OCI-LY1 (cell line): ENCODE data around the gene GABBR2.
"Not testable (repeated sequence)": the region's sequence is repeated elsewhere in the genome, so short reads cannot be mapped to it uniquely, and the experiment has no call there.

Experiments used
- H2AFZ ChIP-seq: fragments of 200-600 bp; sonication (generic), shearing (Covaris generic); 2 replicates; pipeline ENCODE4 v1.6.0; 2014; ENCODE audit warnings: antibody characterized with exemption, mild to moderate bottlenecking, low read length
- H3F3A ChIP-seq: fragments of 200-600 bp; sonication (generic), shearing (Covaris generic); 2 replicates; pipeline ENCODE4 v1.6.0; 2014; ENCODE audit warnings: mild to moderate bottlenecking, antibody characterized with exemption, low read length, moderate library complexity; ENCODE audit not compliant: insufficient read depth
- H3K27ac ChIP-seq: fragments of 200-600 bp; sonication (generic); 2 replicates; pipeline ENCODE4 v1.5.1; 2014; ENCODE audit warnings: low read length, mixed run types, mild to moderate bottlenecking, low read depth; ENCODE audit not compliant: poor library complexity, severe bottlenecking
- H3K27me3 ChIP-seq: fragments of 200-600 bp; sonication (generic); 2 replicates; pipeline ENCODE4 v1.6.0; 2014; ENCODE audit warnings: antibody characterized with exemption, mild to moderate bottlenecking, low read length, moderate library complexity; ENCODE audit not compliant: insufficient read depth
- H3K36me3 ChIP-seq: fragments of 200-600 bp; sonication (generic); 2 replicates; pipeline ENCODE4 v1.6.1; 2014; ENCODE audit warnings: mild to moderate bottlenecking, antibody characterized with exemption, low read length, moderate library complexity, mixed read lengths; ENCODE audit not compliant: insufficient read depth
- H3K4me1 ChIP-seq: fragments of 200-600 bp; sonication (generic); 2 replicates; pipeline ENCODE4 v1.5.1; 2014; ENCODE audit warnings: mild to moderate bottlenecking, low read length, moderate library complexity; ENCODE audit not compliant: insufficient read depth, severe bottlenecking
- H3K4me2 ChIP-seq: fragments of 200-600 bp; sonication (generic), shearing (Covaris generic); 2 replicates; pipeline ENCODE4 v1.6.1; 2014; ENCODE audit warnings: low read length
- H3K4me3 ChIP-seq: fragments of 200-600 bp; sonication (generic); 2 replicates; pipeline ENCODE4 v1.5.1; 2014; ENCODE audit warnings: low read length, low read depth, mild to moderate bottlenecking, mixed read lengths; ENCODE audit not compliant: poor library complexity, severe bottlenecking
- H3K79me2 ChIP-seq: fragments of 200-600 bp; shearing (Covaris generic); 2 replicates; pipeline ENCODE4 v1.6.1; 2016; ENCODE audit warnings: mixed run types, low read length, mixed read lengths; ENCODE audit not compliant: insufficient read depth
- H3K9ac ChIP-seq: fragments of 200-600 bp; sonication (generic), shearing (Covaris generic); 2 replicates; pipeline ENCODE4 v1.6.1; 2014; ENCODE audit warnings: mild to moderate bottlenecking, low read length, mixed read lengths
- H3K9me2 ChIP-seq: fragments of 200-600 bp; sonication (generic), shearing (Covaris generic); 2 replicates; pipeline ENCODE4 v1.6.1; 2014; ENCODE audit warnings: low read depth, mild to moderate bottlenecking, low read length, mixed read lengths
- H3K9me3 ChIP-seq: fragments of 200-600 bp; shearing (Covaris generic); 2 replicates; pipeline ENCODE4 v1.6.1; 2014; ENCODE audit warnings: low read length, mixed read lengths
- H4K20me1 ChIP-seq: fragments of 200-600 bp; sonication (generic), shearing (Covaris generic); 2 replicates; pipeline ENCODE4 v1.6.0; 2016; ENCODE audit warnings: mild to moderate bottlenecking, low read length; ENCODE audit not compliant: insufficient read depth
- CTCF ChIP-seq: fragments of 200-600 bp; sonication (generic), shearing (Covaris generic); IDR thresholded peaks from 2 replicates; pipeline ENCODE4 v1.5.1; 2017; ENCODE audit warnings: mild to moderate bottlenecking, antibody characterized with exemption, low read length, moderate library complexity, mixed read lengths
- EZH2 ChIP-seq: fragments of 200-600 bp; sonication (generic), shearing (Covaris generic); IDR thresholded peaks from 2 replicates; pipeline ENCODE4 v1.8.0; 2017; ENCODE audit warnings: borderline replicate concordance, mixed run types, mild to moderate bottlenecking, antibody characterized with exemption, low read length, moderate library complexity, mixed read lengths

Gene GABBR2

GRCh38 chr9:98287384-98287783 lies 421.4 kb downstream of the GABBR2 start:
- no peaks in the 10 kb centered on the region for H3K27me3 ChIP-seq
- no peak overlapping the region for H3K27ac ChIP-seq
- H3K9me2 ChIP-seq, result no peaks in the 10 kb centered on the region
- H3K36me3 ChIP-seq, result no peaks in the 10 kb centered on the region
- no peak overlapping the region for H3K4me3 ChIP-seq
- H3K79me2 ChIP-seq, result no peaks in the 10 kb centered on the region
- H3K9me3 ChIP-seq, result no peaks in the 10 kb centered on the region
- no peaks in the 10 kb centered on the region for H4K20me1 ChIP-seq
- H3K4me2 ChIP-seq, result no peak overlapping the region
- H3K9ac ChIP-seq, result no peak overlapping the region
- no peaks in the 10 kb centered on the region for H3F3A ChIP-seq
- no peak overlapping the region for H2AFZ ChIP-seq
- H3K4me1 ChIP-seq, result no peaks in the 10 kb centered on the region
- TF ChIP-seq CTCF, result no peak
- TF ChIP-seq EZH2, result no peak

GRCh38 chr9:98285446-98285845 lies 423.3 kb downstream of the GABBR2 start:
- no peaks in the 10 kb centered on the region for H3K36me3 ChIP-seq
- no peak overlapping the region for H3K9ac ChIP-seq
- no peak overlapping the region for H3K4me3 ChIP-seq
- H3F3A ChIP-seq, result no peaks in the 10 kb centered on the region
- H3K4me1 ChIP-seq, result no peaks in the 10 kb centered on the region
- H2AFZ ChIP-seq, result no peak overlapping the region
- no peak overlapping the region for H3K27ac ChIP-seq
- TF ChIP-seq CTCF (no peak), EZH2 (no peak)
- H3K9me2 ChIP-seq, result no peaks in the 10 kb centered on the region
- no peaks in the 10 kb centered on the region for H3K79me2 ChIP-seq
- H3K27me3 ChIP-seq, result no peaks in the 10 kb centered on the region
- no peaks in the 10 kb centered on the region for H3K9me3 ChIP-seq
- H3K4me2 ChIP-seq, result no peak overlapping the region
- no peaks in the 10 kb centered on the region for H4K20me1 ChIP-seq

- TF ChIP-seq EZH2 (no peak), CTCF (no peak)
- Histone ChIP-seq H4K20me1 (no peaks in the 10 kb centered on the region), H3K27me3 (no peaks in the 10 kb centered on the region), H2AFZ (no peak overlapping the region), H3F3A (no peaks in the 10 kb centered on the region), H3K9me2 (no peaks in the 10 kb centered on the region), H3K79me2 (no peaks in the 10 kb centered on the region), H3K36me3 (no peaks in the 10 kb centered on the region), H3K4me2 (no peak overlapping the region), H3K4me1 (no peaks in the 10 kb centered on the region), H3K27ac (no peak overlapping the region), H3K9ac (no peak overlapping the region), H3K9me3 (no peaks in the 10 kb centered on the region), H3K4me3 (no peak overlapping the region)
These were observed 424.0 kb downstream of the GABBR2 start for GRCh38 chr9:98284754-98285153.

GRCh38 chr9:98283143-98283542 lies 425.6 kb downstream of the GABBR2 start:
- not testable (repeated sequence) for H3F3A ChIP-seq, H3K9me3 ChIP-seq, H3K9me2 ChIP-seq, H4K20me1 ChIP-seq, H3K36me3 ChIP-seq, H3K79me2 ChIP-seq, H3K4me1 ChIP-seq, H3K9ac ChIP-seq, H3K4me3 ChIP-seq, H3K27me3 ChIP-seq, H3K27ac ChIP-seq, H3K4me2 ChIP-seq, H2AFZ ChIP-seq
